ENCODE data around the gene YRDC.

- TF ChIP-seq POLR2A (IDR thresholded peaks at IDR 0.05) (no peak), POLR2AphosphoS5 (IDR thresholded peaks at IDR 0.05) (no peak), EP300 (IDR thresholded peaks at IDR 0.05) (no peak)
- TF ChIP-seq, protein P1, sequence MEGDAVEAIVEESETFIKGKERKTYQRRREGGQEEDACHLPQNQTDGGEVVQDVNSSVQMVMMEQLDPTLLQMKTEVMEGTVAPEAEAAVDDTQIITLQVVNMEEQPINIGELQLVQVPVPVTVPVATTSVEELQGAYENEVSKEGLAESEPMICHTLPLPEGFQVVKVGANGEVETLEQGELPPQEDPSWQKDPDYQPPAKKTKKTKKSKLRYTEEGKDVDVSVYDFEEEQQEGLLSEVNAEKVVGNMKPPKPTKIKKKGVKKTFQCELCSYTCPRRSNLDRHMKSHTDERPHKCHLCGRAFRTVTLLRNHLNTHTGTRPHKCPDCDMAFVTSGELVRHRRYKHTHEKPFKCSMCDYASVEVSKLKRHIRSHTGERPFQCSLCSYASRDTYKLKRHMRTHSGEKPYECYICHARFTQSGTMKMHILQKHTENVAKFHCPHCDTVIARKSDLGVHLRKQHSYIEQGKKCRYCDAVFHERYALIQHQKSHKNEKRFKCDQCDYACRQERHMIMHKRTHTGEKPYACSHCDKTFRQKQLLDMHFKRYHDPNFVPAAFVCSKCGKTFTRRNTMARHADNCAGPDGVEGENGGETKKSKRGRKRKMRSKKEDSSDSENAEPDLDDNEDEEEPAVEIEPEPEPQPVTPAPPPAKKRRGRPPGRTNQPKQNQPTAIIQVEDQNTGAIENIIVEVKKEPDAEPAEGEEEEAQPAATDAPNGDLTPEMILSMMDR (IDR thresholded peaks at IDR 0.05) = no peak
These were observed 6.2 kb upstream of the YRDC start for GRCh38 chr1:37814252-37814651.
